Gastroesophageal sphincter (tissue), 3 donors: ENCODE results near the gene PUM1.

Source experiments
- POLR2A ChIP-seq, 2 donors: fragments of 450-650 bp; IDR thresholded peaks; one replicate each; pipeline ENCODE4 v1.6.1; 2017; ENCODE audit warnings: antibody characterized with exemption in 2 of 2, mild to moderate bottlenecking in 2 of 2, moderate library complexity in 1 of 2
- TF ChIP-seq, protein P1 (sequence below), 4 experiments: fragments of 200-600 bp in 2 of 4; fragments of 450-650 bp in 2 of 4; sonication (generic) in 1 of 4; IDR thresholded peaks; one replicate each; pipeline ENCODE4 v1.5.1; 2017 to 2019; ENCODE audit warnings: antibody characterized with exemption in 4 of 4, mild to moderate bottlenecking in 2 of 4, moderate library complexity in 2 of 4

- TF ChIP-seq, protein P1, sequence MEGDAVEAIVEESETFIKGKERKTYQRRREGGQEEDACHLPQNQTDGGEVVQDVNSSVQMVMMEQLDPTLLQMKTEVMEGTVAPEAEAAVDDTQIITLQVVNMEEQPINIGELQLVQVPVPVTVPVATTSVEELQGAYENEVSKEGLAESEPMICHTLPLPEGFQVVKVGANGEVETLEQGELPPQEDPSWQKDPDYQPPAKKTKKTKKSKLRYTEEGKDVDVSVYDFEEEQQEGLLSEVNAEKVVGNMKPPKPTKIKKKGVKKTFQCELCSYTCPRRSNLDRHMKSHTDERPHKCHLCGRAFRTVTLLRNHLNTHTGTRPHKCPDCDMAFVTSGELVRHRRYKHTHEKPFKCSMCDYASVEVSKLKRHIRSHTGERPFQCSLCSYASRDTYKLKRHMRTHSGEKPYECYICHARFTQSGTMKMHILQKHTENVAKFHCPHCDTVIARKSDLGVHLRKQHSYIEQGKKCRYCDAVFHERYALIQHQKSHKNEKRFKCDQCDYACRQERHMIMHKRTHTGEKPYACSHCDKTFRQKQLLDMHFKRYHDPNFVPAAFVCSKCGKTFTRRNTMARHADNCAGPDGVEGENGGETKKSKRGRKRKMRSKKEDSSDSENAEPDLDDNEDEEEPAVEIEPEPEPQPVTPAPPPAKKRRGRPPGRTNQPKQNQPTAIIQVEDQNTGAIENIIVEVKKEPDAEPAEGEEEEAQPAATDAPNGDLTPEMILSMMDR (IDR thresholded peaks at IDR 0.05): no peak
- no peak for TF ChIP-seq POLR2A (IDR thresholded peaks at IDR 0.05)
These were observed 171.6 kb downstream of the PUM1 start for GRCh38 chr1:30893776-30894507.
